HEK293 (cell line): ENCODE measurements around the gene KRTAP5-5.

Source experiments
- BCL11A ChIP-seq: fragments of 450-650 bp; formaldehyde crosslinking; IDR thresholded peaks from 2 replicates; pipeline ENCODE4 v1.5.1; 2016; ENCODE audit warnings: low read depth, missing biosample characterization, missing genetic modification characterization
- KLF10 ChIP-seq: fragments of 450-650 bp; IDR thresholded peaks from 2 replicates; pipeline ENCODE4 v1.5.1; 2018; ENCODE audit warnings: missing biosample characterization, mild to moderate bottlenecking, missing genetic modification characterization
- KLF16 ChIP-seq: fragments of 450-650 bp; formaldehyde crosslinking; IDR thresholded peaks from 2 replicates; pipeline ENCODE4 v1.5.1; 2017; ENCODE audit warnings: missing biosample characterization, missing genetic modification characterization
- ZNF24 ChIP-seq: fragments of 450-650 bp; formaldehyde crosslinking; IDR thresholded peaks from 2 replicates; pipeline ENCODE4 v1.5.1; 2016; ENCODE audit warnings: missing biosample characterization, missing genetic modification characterization
- ZNF514 ChIP-seq: fragments of 450-650 bp; formaldehyde crosslinking; IDR thresholded peaks from 2 replicates; pipeline ENCODE4 v1.5.1; 2016; ENCODE audit warnings: missing biosample characterization, missing genetic modification characterization
- ZNF623 ChIP-seq: fragments of 450-650 bp; formaldehyde crosslinking; IDR thresholded peaks from 2 replicates; pipeline ENCODE4 v1.5.1; 2016; ENCODE audit warnings: missing biosample characterization, missing genetic modification characterization
- ZNF837 ChIP-seq: fragments of 450-650 bp; formaldehyde crosslinking; IDR thresholded peaks from 2 replicates; pipeline ENCODE4 v1.5.1; 2016; ENCODE audit warnings: missing biosample characterization, missing genetic modification characterization
- TF ChIP-seq, protein P1 (sequence below): fragments of 450-650 bp; formaldehyde crosslinking; IDR thresholded peaks from 2 replicates; pipeline ENCODE4 v1.5.1; 2016; ENCODE audit warnings: missing biosample characterization, missing genetic modification characterization
- TF ChIP-seq, protein P2 (sequence below): fragments of 450-650 bp; formaldehyde crosslinking; IDR thresholded peaks from 2 replicates; pipeline ENCODE4 v1.5.1; 2016; ENCODE audit warnings: missing biosample characterization, missing genetic modification characterization
- TF ChIP-seq, protein P3 (sequence below): fragments of 450-650 bp; formaldehyde crosslinking; IDR thresholded peaks from 2 replicates; pipeline ENCODE4 v1.5.1; 2016; ENCODE audit warnings: missing biosample characterization, missing genetic modification characterization, borderline replicate concordance
- TF ChIP-seq, protein P4 (sequence below): sonication (generic); formaldehyde crosslinking; IDR thresholded peaks from 2 replicates; pipeline ENCODE4 v1.8.1; 2022; ENCODE audit warnings: mild to moderate bottlenecking, moderate library complexity, missing genetic modification reagents

DNA sequence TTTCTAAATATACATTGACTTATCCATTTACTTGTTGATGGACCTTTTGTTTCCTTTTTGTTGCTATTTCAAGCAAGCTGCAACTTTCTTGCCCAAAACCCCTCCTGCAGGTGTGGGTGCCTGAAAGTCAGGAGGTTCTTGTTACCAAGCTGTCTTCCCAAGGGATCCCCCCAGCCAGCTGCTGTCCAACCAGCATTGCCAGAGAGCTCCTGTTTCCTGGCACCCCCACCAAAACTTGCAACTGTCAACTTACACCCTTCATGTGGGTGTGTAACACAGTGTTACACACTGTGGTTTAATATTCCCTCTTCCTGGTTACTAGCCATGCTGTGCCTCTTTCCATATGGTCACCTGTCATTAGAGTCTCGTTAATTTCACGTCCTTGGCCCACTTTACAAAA, 42.9 kb upstream of the KRTAP5-5 start:
- TF ChIP-seq, protein P1, sequence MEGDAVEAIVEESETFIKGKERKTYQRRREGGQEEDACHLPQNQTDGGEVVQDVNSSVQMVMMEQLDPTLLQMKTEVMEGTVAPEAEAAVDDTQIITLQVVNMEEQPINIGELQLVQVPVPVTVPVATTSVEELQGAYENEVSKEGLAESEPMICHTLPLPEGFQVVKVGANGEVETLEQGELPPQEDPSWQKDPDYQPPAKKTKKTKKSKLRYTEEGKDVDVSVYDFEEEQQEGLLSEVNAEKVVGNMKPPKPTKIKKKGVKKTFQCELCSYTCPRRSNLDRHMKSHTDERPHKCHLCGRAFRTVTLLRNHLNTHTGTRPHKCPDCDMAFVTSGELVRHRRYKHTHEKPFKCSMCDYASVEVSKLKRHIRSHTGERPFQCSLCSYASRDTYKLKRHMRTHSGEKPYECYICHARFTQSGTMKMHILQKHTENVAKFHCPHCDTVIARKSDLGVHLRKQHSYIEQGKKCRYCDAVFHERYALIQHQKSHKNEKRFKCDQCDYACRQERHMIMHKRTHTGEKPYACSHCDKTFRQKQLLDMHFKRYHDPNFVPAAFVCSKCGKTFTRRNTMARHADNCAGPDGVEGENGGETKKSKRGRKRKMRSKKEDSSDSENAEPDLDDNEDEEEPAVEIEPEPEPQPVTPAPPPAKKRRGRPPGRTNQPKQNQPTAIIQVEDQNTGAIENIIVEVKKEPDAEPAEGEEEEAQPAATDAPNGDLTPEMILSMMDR (tag by site-specific recombination) = no peak
- TF ChIP-seq KLF16 (tag by site-specific recombination) (no peak), ZNF24 (tag by site-specific recombination) (no peak), KLF10 (tag by site-specific recombination) (no peak), BCL11A (tag by site-specific recombination) (no peak), ZNF623 (tag by site-specific recombination) (no peak), ZNF514 (tag by site-specific recombination) (no peak), ZNF837 (tag by site-specific recombination) (no peak)
- TF ChIP-seq, protein P2, sequence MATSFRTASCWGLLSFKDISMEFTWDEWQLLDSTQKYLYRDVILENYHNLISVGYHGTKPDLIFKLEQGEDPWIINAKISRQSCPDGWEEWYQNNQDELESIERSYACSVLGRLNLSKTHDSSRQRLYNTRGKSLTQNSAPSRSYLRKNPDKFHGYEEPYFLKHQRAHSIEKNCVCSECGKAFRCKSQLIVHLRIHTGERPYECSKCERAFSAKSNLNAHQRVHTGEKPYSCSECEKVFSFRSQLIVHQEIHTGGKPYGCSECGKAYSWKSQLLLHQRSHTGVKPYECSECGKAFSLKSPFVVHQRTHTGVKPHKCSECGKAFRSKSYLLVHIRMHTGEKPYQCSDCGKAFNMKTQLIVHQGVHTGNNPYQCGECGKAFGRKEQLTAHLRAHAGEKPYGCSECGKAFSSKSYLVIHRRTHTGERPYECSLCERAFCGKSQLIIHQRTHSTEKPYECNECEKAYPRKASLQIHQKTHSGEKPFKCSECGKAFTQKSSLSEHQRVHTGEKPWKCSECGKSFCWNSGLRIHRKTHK (tag by site-specific recombination) = no peak
- TF ChIP-seq, protein P3, sequence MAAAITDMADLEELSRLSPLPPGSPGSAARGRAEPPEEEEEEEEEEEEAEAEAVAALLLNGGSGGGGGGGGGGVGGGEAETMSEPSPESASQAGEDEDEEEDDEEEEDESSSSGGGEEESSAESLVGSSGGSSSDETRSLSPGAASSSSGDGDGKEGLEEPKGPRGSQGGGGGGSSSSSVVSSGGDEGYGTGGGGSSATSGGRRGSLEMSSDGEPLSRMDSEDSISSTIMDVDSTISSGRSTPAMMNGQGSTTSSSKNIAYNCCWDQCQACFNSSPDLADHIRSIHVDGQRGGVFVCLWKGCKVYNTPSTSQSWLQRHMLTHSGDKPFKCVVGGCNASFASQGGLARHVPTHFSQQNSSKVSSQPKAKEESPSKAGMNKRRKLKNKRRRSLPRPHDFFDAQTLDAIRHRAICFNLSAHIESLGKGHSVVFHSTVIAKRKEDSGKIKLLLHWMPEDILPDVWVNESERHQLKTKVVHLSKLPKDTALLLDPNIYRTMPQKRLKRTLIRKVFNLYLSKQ (tag by site-specific recombination) = no peak
- TF ChIP-seq, protein P4, sequence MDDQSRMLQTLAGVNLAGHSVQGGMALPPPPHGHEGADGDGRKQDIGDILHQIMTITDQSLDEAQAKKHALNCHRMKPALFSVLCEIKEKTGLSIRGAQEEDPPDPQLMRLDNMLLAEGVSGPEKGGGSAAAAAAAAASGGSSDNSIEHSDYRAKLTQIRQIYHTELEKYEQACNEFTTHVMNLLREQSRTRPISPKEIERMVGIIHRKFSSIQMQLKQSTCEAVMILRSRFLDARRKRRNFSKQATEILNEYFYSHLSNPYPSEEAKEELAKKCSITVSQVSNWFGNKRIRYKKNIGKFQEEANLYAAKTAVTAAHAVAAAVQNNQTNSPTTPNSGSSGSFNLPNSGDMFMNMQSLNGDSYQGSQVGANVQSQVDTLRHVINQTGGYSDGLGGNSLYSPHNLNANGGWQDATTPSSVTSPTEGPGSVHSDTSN (CRISPR knock-in tag) = no peak
